ENCODE results near the gene KCNIP1.

- TF ChIP-seq CTCF (IDR thresholded peaks at IDR 0.05) (no peak), POLR2A (IDR thresholded peaks at IDR 0.05) (no peak)
These were observed 81.6 kb downstream of the KCNIP1 start for GRCh38 chr5:170585273-170585948.

Data from stomach (tissue), 4 donors.